Epithelial cell of alveolus of lung (primary cell): ENCODE results near the gene ATM. TPM values are rescaled to one million over a fixed set of nuclear protein-coding genes. Genes with fewer than 3 reads are reported as not detected.

Experiments used
- total RNA-seq: library from RNA; depleted of rRNA; stranded (reverse); fragments of >200 nt; gene quantifications from 2 replicates; pipeline ENCODE4 v1.2.1, GENCODE V29; 2015

Gene ATM
- 32.3 and 46.7 TPM in 2 replicates for total RNA-seq

GRCh38 chr11:108222574-108223347 is at the start of gene ATM, which contains the start of gene NPAT:
Gene ATM (plus strand): TSS chr11:108223067. CDS start chr11:108227625, 4,558 bp downstream.
Gene NPAT (minus strand): TSS chr11:108222638. CDS start chr11:108222536, 102 bp downstream.

Other genes with a start within 250 kb of the ATM start
- gene CUL5, start 214.2 kb upstream of the ATM start, total RNA-seq, result 14.6 and 18.1 TPM in 2 replicates
- gene ACAT1, start 101.5 kb upstream of the ATM start, total RNA-seq, result 67.6 and 181 TPM in 2 replicates
- 10.0 and 14.1 TPM in 2 replicates for gene NPAT, start 429 bp upstream of the ATM start, total RNA-seq
- 0.52 and 1.0 TPM in 2 replicates for gene C11orf65, start 244.5 kb downstream of the ATM start, total RNA-seq